Keratinocyte (primary cell): ENCODE results near the gene POU3F1. TPM values are rescaled to one million over a fixed set of nuclear protein-coding genes. Genes with fewer than 3 reads are reported as not detected.
A peak's percentile ranks its signal among the peaks of the same experiment; 100 is the strongest.
"Not testable (repeated sequence)": the region's sequence is repeated elsewhere in the genome, so short reads cannot be mapped to it uniquely, and the experiment has no call there.

ENCODE experiments used
- DNase-seq: peaks from one replicate; pipeline ENCODE4 v3.0.0-alpha.2; 2011; ENCODE audit warnings: low read depth, missing footprints, low spot score
- FAIRE-seq: peaks from 2 replicates; lab custom pipeline; 2011; peaks lifted over from hg19 to GRCh38; lab: Jason Lieb, UNC
- H2AFZ ChIP-seq: 2 replicates; pipeline ENCODE4 v1.6.0; 2012; ENCODE audit warnings: low read length, control low read depth, inconsistent platforms; ENCODE audit not compliant: control insufficient read depth
- H3K27ac ChIP-seq: 2 replicates; pipeline ENCODE4 v1.5.1; 2011; ENCODE audit warnings: low read length; ENCODE audit not compliant: control insufficient read depth, insufficient read depth
- H3K27me3 ChIP-seq: 3 replicates; pipeline ENCODE4 v1.6.0; 2011; ENCODE audit warnings: low read length; ENCODE audit not compliant: control insufficient read depth, insufficient read depth; ENCODE audit errors: extremely low read depth
- H3K36me3 ChIP-seq, 2 experiments: 2 replicates in 1 of 2; 3 replicates in 1 of 2; pipeline ENCODE4 v1.5.1; 2011; ENCODE audit warnings: low read length in 2 of 2, mild to moderate bottlenecking in 1 of 2; ENCODE audit not compliant: control insufficient read depth in 2 of 2, insufficient read depth in 2 of 2; ENCODE audit errors: extremely low read depth in 1 of 2
- H3K4me1 ChIP-seq: 3 replicates; pipeline ENCODE4 v1.5.1; 2011; ENCODE audit warnings: low read length; ENCODE audit not compliant: control insufficient read depth, insufficient read depth; ENCODE audit errors: extremely low read depth
- H3K4me2 ChIP-seq: 3 replicates; pipeline ENCODE4 v1.6.0; 2011; ENCODE audit warnings: low read depth, low read length; ENCODE audit not compliant: control insufficient read depth, insufficient read depth; ENCODE audit errors: extremely low read depth
- H3K4me3 ChIP-seq, 3 experiments: fragments of 200-600 bp in 1 of 3; sonication (generic) in 1 of 3; 2 replicates in 2 of 3; 3 replicates in 1 of 3; pipeline ENCODE4 v1.5.1; 2011 to 2016; ENCODE audit warnings: low read length in 3 of 3, mild to moderate bottlenecking in 3 of 3, control low read depth in 2 of 3, inconsistent platforms in 1 of 3, low read depth in 1 of 3, mixed read lengths in 1 of 3, mixed run types in 1 of 3, moderate library complexity in 1 of 3; ENCODE audit not compliant: control insufficient read depth in 2 of 3, insufficient read depth in 2 of 3; ENCODE audit errors: extremely low read depth in 1 of 3
- H3K79me2 ChIP-seq: 2 replicates; pipeline ENCODE4 v1.6.0; 2012; ENCODE audit warnings: low read length; ENCODE audit not compliant: control insufficient read depth, insufficient read depth
- H3K9ac ChIP-seq: 3 replicates; pipeline ENCODE4 v1.6.0; 2011; ENCODE audit warnings: low read length; ENCODE audit not compliant: control insufficient read depth, insufficient read depth; ENCODE audit errors: extremely low read depth
- H3K9me1 ChIP-seq: 3 replicates; pipeline ENCODE4 v1.6.0; 2011; ENCODE audit warnings: low read length; ENCODE audit not compliant: control insufficient read depth, insufficient read depth; ENCODE audit errors: extremely low read depth
- H3K9me3 ChIP-seq: 2 replicates; pipeline ENCODE4 v1.5.1; 2012; ENCODE audit warnings: low read depth, low read length; ENCODE audit not compliant: control insufficient read depth
- H4K20me1 ChIP-seq: 3 replicates; pipeline ENCODE4 v1.6.0; 2011; ENCODE audit warnings: low read length; ENCODE audit not compliant: control insufficient read depth, insufficient read depth; ENCODE audit errors: extremely low read depth
- CTCF ChIP-seq, 3 experiments: IDR thresholded peaks in 1 of 3; conservative IDR thresholded peaks in 1 of 3; optimal IDR thresholded peaks in 1 of 3; 2 replicates in 2 of 3; 3 replicates in 1 of 3; pipeline versions ENCODE3 to v1.5.1; 2011; ENCODE audit warnings: low read length in 3 of 3, mild to moderate bottlenecking in 3 of 3, moderate library complexity in 2 of 3, control low read depth in 1 of 3, inconsistent platforms in 1 of 3; ENCODE audit not compliant: insufficient read depth in 2 of 3; ENCODE audit errors: extremely low read depth in 1 of 3
- EZH2 ChIP-seq: IDR thresholded peaks from one replicate; pipeline ENCODE4 v1.6.1; 2012; ENCODE audit warnings: inconsistent platforms, mild to moderate bottlenecking, low read length, moderate library complexity
- dilution Hi-C: fragments of 300-500 bp; cut with MboI; formaldehyde crosslinking; loops from one replicate; pipeline ENCODE4 v1.7.0; 2020; ENCODE audit warnings: low sequenced_read_pairs; ENCODE audit not compliant: extremely low pct_ligation_motif_present
- polyA plus RNA-seq, 5 experiments: library from polyadenylated mRNA; depleted of rRNA in 3 of 5; stranded (reverse) in 3 of 5; stranded (forward) in 1 of 5; unstranded in 1 of 5; fragments of >200 nt; gene quantifications; 1 replicate in 1 of 5; 2 replicates in 3 of 5; 3 replicates in 1 of 5; pipeline versions ENCODE4 v1.2.1 to v1.2.3, GENCODE V29; 2011 to 2012; ENCODE audit warnings: missing spikeins in 2 of 5, low read depth in 1 of 5, low replicate concordance in 1 of 5

Gene POU3F1
- polyA plus RNA-seq, 1 donor (not counting 4 experiments of a cell fraction or from before 2014, with no cell fraction given), result 0.59 TPM

- peak; percentile 68 for FAIRE-seq
- H4K20me1 ChIP-seq, result no peaks in the 10 kb centered on the region
- no peak overlapping the region for H3K9ac ChIP-seq
- DNase-seq, result no peak
- H3K4me3 ChIP-seq, result no peak overlapping the region
- H2AFZ ChIP-seq, result no peak overlapping the region
- H3K9me3 ChIP-seq, result no peaks in the 10 kb centered on the region
- H3K9me1 ChIP-seq, result no peaks in the 10 kb centered on the region
- H3K4me2 ChIP-seq, result no peak overlapping the region
- H3K79me2 ChIP-seq, result no peaks in the 10 kb centered on the region
- no peak overlapping the region for H3K27ac ChIP-seq
- TF ChIP-seq CTCF (optimal IDR thresholded peaks at IDR 0.05 in 1 of 3, IDR thresholded peaks at IDR 0.05 in 1 of 3, conservative IDR thresholded peaks at IDR 0.05 in 1 of 3; ENCODE audit: extremely low read depth in 1 of 3, insufficient read depth in 2 of 3, low read length in 3 of 3), result peak; percentile 34 to 52 (median 35)
- no peak for TF ChIP-seq EZH2
- H3K36me3 ChIP-seq, result no peaks in the 10 kb centered on the region
- peaks cover 18% of the 10 kb centered on the region for H3K4me1 ChIP-seq
- H3K27me3 ChIP-seq, result peaks cover 7% of the 10 kb centered on the region
- dilution Hi-C loops, result no loop called here
Measured at GRCh38 chr1:38037221-38037939, 9.2 kb downstream of the POU3F1 start.

DNA sequence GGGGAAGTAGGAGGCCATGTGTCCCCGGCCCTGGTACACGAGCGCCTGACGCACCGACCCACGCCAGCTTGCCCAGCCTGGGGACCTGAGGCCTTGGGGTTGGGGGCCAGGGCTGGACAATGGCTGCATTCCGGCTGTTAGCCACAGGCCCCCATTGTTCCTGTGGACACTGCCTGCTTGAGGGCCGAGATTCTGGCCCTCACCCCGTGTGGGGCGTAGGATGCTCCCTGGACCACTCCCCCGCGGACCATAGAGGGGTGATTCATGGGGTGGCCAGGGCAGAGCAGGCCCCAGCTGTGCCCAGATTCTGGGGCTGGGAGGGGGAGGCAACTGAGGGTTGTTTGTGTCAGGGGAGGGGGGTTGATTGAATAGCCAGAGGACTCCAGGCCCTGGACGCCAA, 11.7 kb downstream of the POU3F1 start:
- no peaks in the 10 kb centered on the region for H3K79me2 ChIP-seq
- no peak for FAIRE-seq
- DNase-seq, result no peak
- no peaks in the 10 kb centered on the region for H3K27me3 ChIP-seq
- no peak for TF ChIP-seq CTCF (optimal IDR thresholded peaks at IDR 0.05 in 1 of 3, IDR thresholded peaks at IDR 0.05 in 1 of 3, conservative IDR thresholded peaks at IDR 0.05 in 1 of 3; ENCODE audit: extremely low read depth in 1 of 3, insufficient read depth in 2 of 3, low read length in 3 of 3)
- no peak for TF ChIP-seq EZH2
- dilution Hi-C loops, result no loop called here
- H3K9me3 ChIP-seq, result no peaks in the 10 kb centered on the region
- no peak overlapping the region for H2AFZ ChIP-seq
- H3K9me1 ChIP-seq, result no peaks in the 10 kb centered on the region
- H3K27ac ChIP-seq, result no peak overlapping the region
- H3K4me3 ChIP-seq, result no peak overlapping the region
- no peak overlapping the region for H3K4me2 ChIP-seq
- H3K9ac ChIP-seq, result no peak overlapping the region
- H3K36me3 ChIP-seq, result no peaks in the 10 kb centered on the region
- peaks cover 36% of the 10 kb centered on the region for H3K4me1 ChIP-seq
- H4K20me1 ChIP-seq, result no peaks in the 10 kb centered on the region

DNA sequence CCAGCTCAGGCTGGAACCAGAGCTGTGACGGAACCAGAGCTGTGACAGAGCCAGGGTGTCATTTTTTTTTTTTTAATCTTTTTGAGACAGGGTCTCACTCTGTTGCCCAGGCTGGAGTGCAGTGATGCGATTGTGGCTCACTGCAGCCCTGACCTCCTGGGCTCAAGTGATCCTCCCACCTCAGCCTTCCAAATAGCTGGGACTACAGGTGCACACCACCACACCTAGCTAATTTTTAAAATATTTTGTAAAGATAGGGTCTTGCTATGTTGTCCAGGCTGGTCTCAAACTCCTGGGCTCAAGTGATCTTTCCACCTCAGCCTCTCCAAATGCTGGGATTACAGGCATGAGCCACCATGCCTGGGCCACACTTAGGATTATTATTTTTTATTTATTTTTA, 13.6 kb downstream of the POU3F1 start:
- H3K4me1 ChIP-seq, result peaks cover 43% of the 10 kb centered on the region
- DNase-seq, H2AFZ ChIP-seq, H3K4me2 ChIP-seq, H3K27ac ChIP-seq, FAIRE-seq, H3K9me1 ChIP-seq, H3K79me2 ChIP-seq, H3K27me3 ChIP-seq, H4K20me1 ChIP-seq, H3K9ac ChIP-seq, H3K4me3 ChIP-seq, H3K36me3 ChIP-seq, dilution Hi-C loops, H3K9me3 ChIP-seq: not testable (repeated sequence)
